ENCODE results near the gene STARD3NL. TPM values are rescaled to one million over a fixed set of nuclear protein-coding genes. Genes with fewer than 3 reads are reported as not detected.
"Not testable (repeated sequence)": the region's sequence is repeated elsewhere in the genome, so short reads cannot be mapped to it uniquely, and the experiment has no call there.

Gene STARD3NL
- total RNA-seq, 2 experiments from 2014 or later: 28.0 to 28.8 TPM

DNA sequence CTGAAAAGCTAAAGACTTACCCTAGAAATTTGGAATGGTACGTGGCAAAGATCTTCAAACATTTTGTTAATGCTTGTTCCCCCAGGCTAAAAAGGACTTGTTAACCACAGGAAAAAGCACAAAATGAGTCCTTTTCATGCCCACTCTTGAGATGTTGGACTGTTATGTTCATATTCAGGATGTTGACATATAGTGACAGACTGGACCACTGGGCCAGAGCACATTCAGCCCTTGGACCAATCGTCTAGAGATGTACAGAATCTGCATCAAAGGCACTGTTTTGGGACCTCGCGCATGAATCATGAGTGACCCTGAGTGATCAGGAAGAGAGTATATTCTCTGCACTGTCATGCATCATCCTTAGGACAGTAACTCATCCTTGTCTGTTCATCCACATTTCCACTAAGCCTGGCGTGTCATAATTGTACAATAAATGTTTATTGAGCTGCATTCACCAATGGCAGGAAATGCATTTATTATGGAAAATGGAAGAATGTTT lies 70.1 kb downstream of the STARD3NL start:
- Mint-ChIP-seq H3K4me1 (ENCODE audit: low read depth) (peaks cover 21% of the 10 kb centered on the region), H3K4me3 (peak overlapping the region; percentile 63), H3K27ac (peak overlapping the region; percentile 64), H3K27me3 (no peaks in the 10 kb centered on the region), H3K36me3 (ENCODE audit: low read depth) (peaks cover 32% of the 10 kb centered on the region), H3K9me3 (no peaks in the 10 kb centered on the region)
- intact Hi-C loops (cut with micrococcal nuclease): no loop called here
- ATAC-seq (peak; percentile 48), DNase-seq (no peak)
- ChIA-PET CTCF (interaction anchor here (1.8 kb wide), 1 partner anchor 87 kb away, joined by 6 read pairs; no protein-coding TSS in a partner anchor), POLR2A (interaction anchor here (0.6 to 0.9 kb wide), 2 partner anchors 11 to 227 kb away, joined by 3 read pairs; no protein-coding TSS in a partner anchor)
- TF ChIP-seq CTCF (IDR thresholded peaks at IDR 0.05): no peak

GRCh38 chr7:38249849-38250248 lies 71.8 kb downstream of the STARD3NL start:
- CTCF ChIA-PET: interaction anchor here (0.7 to 1.0 kb wide), 2 partner anchors 17 to 124 kb away, joined by 3 read pairs; no protein-coding TSS in a partner anchor
- intact Hi-C loops (cut with micrococcal nuclease); DNase-seq; POLR2A ChIA-PET; H3K9me3 Mint-ChIP-seq; ATAC-seq; H3K27me3 Mint-ChIP-seq: not testable (repeated sequence)
- peak overlapping the region; percentile 66 for H3K4me3 Mint-ChIP-seq
- peaks cover 19% of the 10 kb centered on the region for H3K4me1 Mint-ChIP-seq (ENCODE audit: low read depth)
- H3K36me3 Mint-ChIP-seq (ENCODE audit: low read depth): peaks cover 32% of the 10 kb centered on the region
- peak overlapping the region; percentile 67 for H3K27ac Mint-ChIP-seq

GRCh38 chr7:38257350-38257677 lies 79.3 kb downstream of the STARD3NL start:
- POLR2A ChIA-PET: no interaction called here
- Mint-ChIP-seq H3K4me1 (ENCODE audit: low read depth) (peaks cover 4% of the 10 kb centered on the region), H3K27ac (peak overlapping the region; percentile 71), H3K27me3 (no peaks in the 10 kb centered on the region), H3K9me3 (no peaks in the 10 kb centered on the region), H3K4me3 (no peak overlapping the region), H3K36me3 (ENCODE audit: low read depth) (peaks cover 7% of the 10 kb centered on the region)
- DNase-seq: no peak
- no peak for ATAC-seq
- CTCF ChIA-PET: interaction anchor here (1.7 kb wide), 1 partner anchor 61 kb away, joined by 3 read pairs; no protein-coding TSS in a partner anchor
- no peak for TF ChIP-seq CTCF (IDR thresholded peaks at IDR 0.05)
- intact Hi-C loops (cut with micrococcal nuclease): no loop called here

- CTCF ChIA-PET; H3K9me3 Mint-ChIP-seq; POLR2A ChIA-PET; H3K27me3 Mint-ChIP-seq; H3K4me1 Mint-ChIP-seq (ENCODE audit: low read depth); DNase-seq; H3K36me3 Mint-ChIP-seq (ENCODE audit: low read depth); intact Hi-C loops (cut with micrococcal nuclease): not testable (repeated sequence)
- ATAC-seq: peak; percentile 61
- peak overlapping the region; percentile 33 for H3K4me3 Mint-ChIP-seq
- peak overlapping the region; percentile 63 for H3K27ac Mint-ChIP-seq
These were observed 81.1 kb downstream of the STARD3NL start for GRCh38 chr7:38259157-38259556.

DNA sequence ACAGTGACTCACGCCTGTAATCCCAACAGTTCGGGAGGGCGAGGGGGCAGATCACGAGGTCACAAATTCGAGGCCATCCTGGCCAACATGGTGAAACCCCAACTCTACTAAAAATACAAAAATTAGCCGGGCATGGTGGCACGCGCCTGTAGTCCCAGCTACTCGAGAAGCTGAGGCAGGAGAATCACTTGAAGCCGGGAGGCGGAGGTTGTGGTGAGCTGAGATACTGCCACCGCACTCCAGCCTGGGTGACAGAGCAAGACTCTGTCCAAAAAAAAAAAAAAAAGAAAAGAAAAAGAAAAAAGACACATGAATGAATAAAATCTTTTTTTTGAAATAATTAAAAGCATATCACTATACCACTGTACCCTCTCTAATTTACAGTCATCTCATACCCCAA lies 83.6 kb downstream of the STARD3NL start:
- H3K4me1 Mint-ChIP-seq (ENCODE audit: low read depth): peaks cover 10% of the 10 kb centered on the region
- peak overlapping the region; percentile 32 for H3K27ac Mint-ChIP-seq
- H3K9me3 Mint-ChIP-seq; CTCF ChIA-PET; H3K36me3 Mint-ChIP-seq (ENCODE audit: low read depth); ATAC-seq; POLR2A ChIA-PET; intact Hi-C loops (cut with micrococcal nuclease); DNase-seq; H3K27me3 Mint-ChIP-seq; H3K4me3 Mint-ChIP-seq: not testable (repeated sequence)

GRCh38 chr7:38262026-38262425 lies 84.0 kb downstream of the STARD3NL start:
- ATAC-seq; DNase-seq; POLR2A ChIA-PET; H3K36me3 Mint-ChIP-seq (ENCODE audit: low read depth); H3K4me1 Mint-ChIP-seq (ENCODE audit: low read depth); H3K27ac Mint-ChIP-seq; CTCF ChIA-PET; H3K27me3 Mint-ChIP-seq; H3K9me3 Mint-ChIP-seq; intact Hi-C loops (cut with micrococcal nuclease); H3K4me3 Mint-ChIP-seq: not testable (repeated sequence)

GRCh38 chr7:38262545-38262944 lies 84.5 kb downstream of the STARD3NL start:
- Mint-ChIP-seq H3K36me3 (ENCODE audit: low read depth) (peaks cover 5% of the 10 kb centered on the region), H3K27ac (peak overlapping the region; percentile 42), H3K27me3 (no peaks in the 10 kb centered on the region), H3K4me3 (peak overlapping the region; percentile 29), H3K9me3 (no peaks in the 10 kb centered on the region), H3K4me1 (ENCODE audit: low read depth) (peaks cover 6% of the 10 kb centered on the region)
- no peak for TF ChIP-seq CTCF (IDR thresholded peaks at IDR 0.05)
- ATAC-seq: no peak
- intact Hi-C loops (cut with micrococcal nuclease): no loop called here
- CTCF ChIA-PET: no interaction called here
- POLR2A ChIA-PET: no interaction called here
- DNase-seq: no peak

- H3K9me3 Mint-ChIP-seq; CTCF ChIA-PET; intact Hi-C loops (cut with micrococcal nuclease); ATAC-seq; H3K27me3 Mint-ChIP-seq; DNase-seq; H3K4me1 Mint-ChIP-seq (ENCODE audit: low read depth); POLR2A ChIA-PET; H3K36me3 Mint-ChIP-seq (ENCODE audit: low read depth); H3K27ac Mint-ChIP-seq: not testable (repeated sequence)
- peak overlapping the region; percentile 29 for H3K4me3 Mint-ChIP-seq
These were observed 85.2 kb downstream of the STARD3NL start for GRCh38 chr7:38263274-38263673.

- H3K36me3 Mint-ChIP-seq (ENCODE audit: low read depth); DNase-seq; ATAC-seq; POLR2A ChIA-PET; CTCF ChIA-PET; intact Hi-C loops (cut with micrococcal nuclease); H3K4me1 Mint-ChIP-seq (ENCODE audit: low read depth); H3K27me3 Mint-ChIP-seq; H3K9me3 Mint-ChIP-seq: not testable (repeated sequence)
- Mint-ChIP-seq H3K27ac (peak overlapping the region; percentile 70), H3K4me3 (peak overlapping the region; percentile 57)
These were observed 86.6 kb downstream of the STARD3NL start for GRCh38 chr7:38264602-38265001.

DNA sequence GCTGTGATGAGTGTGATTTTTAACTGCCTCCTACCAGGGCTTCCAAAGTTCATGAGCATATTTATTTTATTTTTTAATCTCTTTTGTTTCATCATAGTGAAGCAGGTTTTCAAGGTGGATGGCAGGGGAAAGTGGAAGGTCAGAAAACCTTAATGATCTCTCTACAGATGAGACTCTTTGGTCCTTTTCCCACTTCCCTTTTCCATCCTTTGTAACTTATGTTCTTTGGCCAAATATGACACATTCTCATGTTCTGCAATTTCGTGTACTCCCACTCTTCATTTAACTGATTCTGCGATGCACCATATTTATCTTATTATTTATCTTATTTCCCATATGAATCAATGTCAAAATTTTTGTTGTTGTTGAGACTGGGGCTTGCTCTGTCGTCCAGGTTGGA lies 87.9 kb downstream of the STARD3NL start:
- H3K9me3 Mint-ChIP-seq; H3K4me1 Mint-ChIP-seq (ENCODE audit: low read depth); H3K36me3 Mint-ChIP-seq (ENCODE audit: low read depth); DNase-seq; intact Hi-C loops (cut with micrococcal nuclease); H3K27me3 Mint-ChIP-seq; POLR2A ChIA-PET; H3K27ac Mint-ChIP-seq; ATAC-seq; CTCF ChIA-PET: not testable (repeated sequence)
- peak overlapping the region; percentile 35 for H3K4me3 Mint-ChIP-seq
